Liver (tissue), 9 donors: ENCODE measurements around the gene SLC9A4. TPM values are rescaled to one million over a fixed set of nuclear protein-coding genes. Genes with fewer than 3 reads are reported as not detected.

Source experiments
- DNase-seq: peaks from one replicate; pipeline ENCODE4 v3.0.0-alpha.2; 2017; ENCODE audit warnings: low spot score
- H3K27ac ChIP-seq, 2 donors: one replicate each; pipeline ENCODE4 v1.7.0; 2013; ENCODE audit warnings: inconsistent platforms in 2 of 2, low read length in 2 of 2, control low read depth in 1 of 2, low read depth in 1 of 2, mild to moderate bottlenecking in 1 of 2
- H3K27me3 ChIP-seq, 4 donors: one replicate each; pipeline versions ENCODE4 v1.6.1 to v1.7.0; 2013; ENCODE audit warnings: low read length in 3 of 4, inconsistent platforms in 1 of 4, mild to moderate bottlenecking in 1 of 4, moderate library complexity in 1 of 4; ENCODE audit not compliant: control insufficient read depth in 4 of 4, insufficient read depth in 4 of 4
- H3K36me3 ChIP-seq, 4 donors: one replicate each; pipeline versions ENCODE4 v1.6.1 to v1.7.0; 2013; ENCODE audit warnings: low read length in 3 of 4, mild to moderate bottlenecking in 3 of 4, low read depth in 1 of 4, moderate library complexity in 1 of 4; ENCODE audit not compliant: control insufficient read depth in 4 of 4, insufficient read depth in 3 of 4
- H3K4me1 ChIP-seq, 4 donors: one replicate each; pipeline versions ENCODE4 v1.6.1 to v1.7.0; 2013; ENCODE audit warnings: low read length in 3 of 4, mild to moderate bottlenecking in 3 of 4, moderate library complexity in 1 of 4; ENCODE audit not compliant: control insufficient read depth in 4 of 4, insufficient read depth in 4 of 4
- H3K4me3 ChIP-seq, 3 donors: one replicate each; pipeline versions ENCODE4 v1.6.1 to v1.7.0; 2013; ENCODE audit warnings: low read length in 3 of 3, control low read depth in 1 of 3, low read depth in 1 of 3, mild to moderate bottlenecking in 1 of 3
- H3K9ac ChIP-seq, 2 donors: one replicate each; pipeline ENCODE4 v1.7.0; 2013; ENCODE audit warnings: low read length in 2 of 2, mild to moderate bottlenecking in 2 of 2, moderate library complexity in 2 of 2, control low read depth in 1 of 2, low read depth in 1 of 2
- H3K9me3 ChIP-seq, 4 donors: one replicate each; pipeline versions ENCODE4 v1.6.1 to v1.7.0; 2013; ENCODE audit warnings: low read length in 3 of 4; ENCODE audit not compliant: control insufficient read depth in 4 of 4
- ATF3 ChIP-seq: IDR thresholded peaks from 2 replicates; pipeline ENCODE4 v1.6.1; 2016; ENCODE audit warnings: antibody characterized with exemption
- CTCF ChIP-seq: fragments of 150-350 bp; IDR thresholded peaks from 2 replicates; pipeline ENCODE4 v1.5.1; 2017; ENCODE audit warnings: improper control_type of control experiment, low read depth, low read length; ENCODE audit not compliant: missing input control
- EGR1 ChIP-seq, 2 donors: IDR thresholded peaks; 2 replicates each; pipeline ENCODE4 v1.6.1; 2016 to 2018; ENCODE audit warnings: antibody characterized with exemption in 2 of 2, low read depth in 2 of 2
- FOXA1 ChIP-seq: IDR thresholded peaks from 2 replicates; pipeline ENCODE4 v1.6.1; 2016; ENCODE audit warnings: antibody characterized with exemption
- GABPA ChIP-seq, 2 donors: IDR thresholded peaks in 1 of 2; conservative IDR thresholded peaks in 1 of 2; 2 replicates each; pipeline ENCODE4 v1.6.1; 2016; ENCODE audit warnings: antibody characterized with exemption in 2 of 2, mild to moderate bottlenecking in 1 of 2, moderate library complexity in 1 of 2
- HNF4A ChIP-seq, 2 donors: conservative IDR thresholded peaks; 2 replicates each; pipeline ENCODE4 v1.6.1; 2016; ENCODE audit warnings: antibody characterized with exemption in 2 of 2, mild to moderate bottlenecking in 2 of 2
- HNF4G ChIP-seq: IDR thresholded peaks from 2 replicates; pipeline ENCODE4 v1.6.1; 2016; ENCODE audit warnings: antibody characterized with exemption
- MAX ChIP-seq: IDR thresholded peaks from 2 replicates; pipeline ENCODE4 v1.6.1; 2016; ENCODE audit warnings: antibody characterized with exemption
- NR2F2 ChIP-seq: IDR thresholded peaks from 2 replicates; pipeline ENCODE4 v1.6.1; 2016; ENCODE audit warnings: antibody characterized with exemption
- RAD21 ChIP-seq, 2 donors: IDR thresholded peaks; 2 replicates each; pipeline ENCODE4 v1.6.1; 2016; ENCODE audit warnings: antibody characterized with exemption in 2 of 2, mild to moderate bottlenecking in 2 of 2
- SP1 ChIP-seq: IDR thresholded peaks from 2 replicates; pipeline ENCODE4 v1.6.1; 2018; ENCODE audit warnings: antibody characterized with exemption, mild to moderate bottlenecking
- TAF1 ChIP-seq: conservative IDR thresholded peaks from 2 replicates; pipeline ENCODE4 v1.6.1; 2016; ENCODE audit warnings: antibody characterized with exemption, mild to moderate bottlenecking
- YY1 ChIP-seq: IDR thresholded peaks from 2 replicates; pipeline ENCODE4 v1.6.1; 2016; ENCODE audit warnings: antibody characterized with exemption, mild to moderate bottlenecking
- WGBS: extraction: QIAGEN DNeasy Blood & Tissue Kit; methylation state at CpG from one replicate; pipeline ENCODE4 v1.1.7; 2013; 5-methylcytosine and 5-hydroxymethylcytosine counted together
- polyA plus RNA-seq, 2 donors: library from polyadenylated mRNA; stranded (reverse) in 1 of 2; unstranded in 1 of 2; fragments of 200-250 nt in 1 of 2; fragments of >200 nt in 1 of 2; fragmentation: Nextera tagmentation in 1 of 2; extraction: Ambion mirVana in 1 of 2; gene quantifications; one replicate each; pipeline versions ENCODE4 v1.2.1 to v1.2.3, GENCODE V29; 2013 to 2015
- total RNA-seq, 2 donors: library from RNA; depleted of rRNA; stranded (reverse); fragments of >200 nt; gene quantifications; one replicate each; pipeline ENCODE4 v1.2.3, GENCODE V29; 2014
- TF ChIP-seq, protein P1 (sequence below): IDR thresholded peaks from 2 replicates; pipeline ENCODE4 v1.6.1; 2016; ENCODE audit warnings: antibody characterized with exemption, mild to moderate bottlenecking
- TF ChIP-seq, protein P2 (sequence below): IDR thresholded peaks from 2 replicates; pipeline ENCODE4 v1.6.1; 2016; ENCODE audit warnings: antibody characterized with exemption
- donor health status: healthy.
- donor health status: healthy.
- donor health status: healthy.
- donor health status: healthy.
- donor health status: healthy.

Gene SLC9A4
- total RNA-seq (not detected), polyA plus RNA-seq (not detected)

GRCh38 chr2:102473020-102473419 lies at the start of gene SLC9A4:
Gene SLC9A4 (plus strand): TSS chr2:102473226. CDS start chr2:102473760, 534 bp downstream.
- DNase-seq, result peak; percentile 38
- WGBS, result 3% methylated on average over 3 of the region's 3 CpGs
- no peak for TF ChIP-seq TAF1
- TF ChIP-seq CTCF, result peak; percentile 84
- TF ChIP-seq RAD21 (IDR thresholded peaks at IDR 0.05), result peak; percentile 86 to 90
- no peak within 1 kb of the TSS for H3K9ac ChIP-seq
- no peak within 1 kb of the TSS for H3K27ac ChIP-seq
- no peaks in the 10 kb centered on the region for H3K36me3 ChIP-seq
- H3K4me1 ChIP-seq, result no peaks in the 10 kb centered on the region
- peaks cover 0 to 4% (median 0%) of the 10 kb centered on the region in 4 donors for H3K27me3 ChIP-seq
- no peak within 1 kb of the TSS for H3K4me3 ChIP-seq
- H3K9me3 ChIP-seq, result peaks cover 0 to 7% (median 0%) of the 10 kb centered on the region in 4 donors

DNA sequence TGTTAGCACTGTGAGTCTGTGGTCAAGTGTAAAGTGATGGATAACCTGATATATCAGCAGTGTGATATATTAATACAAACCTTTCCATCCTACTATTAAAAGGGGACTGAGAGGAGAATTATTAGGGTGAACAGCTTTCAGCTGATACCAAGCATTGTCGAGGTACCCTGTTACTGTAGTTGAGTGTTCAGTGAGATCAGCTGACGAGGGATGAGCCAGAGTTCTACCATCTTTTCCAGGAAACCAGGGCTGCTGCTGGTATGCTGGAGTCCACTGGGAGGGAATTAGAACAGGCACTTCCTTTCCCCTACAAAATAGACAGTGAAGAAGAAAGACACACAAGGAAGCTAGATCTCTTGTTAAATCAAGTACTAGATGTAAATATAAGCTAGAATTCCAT lies 49.7 kb upstream of the SLC9A4 start:
- Histone ChIP-seq H3K36me3 (no peaks in the 10 kb centered on the region), H3K9ac (peak overlapping the region in 1 of 2 donors; percentile 14), H3K4me3 (no peak overlapping the region), H3K27me3 (no peaks in the 10 kb centered on the region), H3K9me3 (no peaks in the 10 kb centered on the region), H3K4me1 (no peaks in the 10 kb centered on the region), H3K27ac (peak overlapping the region; percentile 23 to 41)
- 80% methylated on average over 2 of the region's 2 CpGs for WGBS
- DNase-seq, result no peak
- no peak for TF ChIP-seq GABPA (IDR thresholded peaks at IDR 0.05 in 1 of 2, conservative IDR thresholded peaks at IDR 0.05 in 1 of 2)
- no peak for TF ChIP-seq YY1
- TF ChIP-seq SP1, result no peak
- no peak for TF ChIP-seq FOXA1
- TF ChIP-seq, protein P1, sequence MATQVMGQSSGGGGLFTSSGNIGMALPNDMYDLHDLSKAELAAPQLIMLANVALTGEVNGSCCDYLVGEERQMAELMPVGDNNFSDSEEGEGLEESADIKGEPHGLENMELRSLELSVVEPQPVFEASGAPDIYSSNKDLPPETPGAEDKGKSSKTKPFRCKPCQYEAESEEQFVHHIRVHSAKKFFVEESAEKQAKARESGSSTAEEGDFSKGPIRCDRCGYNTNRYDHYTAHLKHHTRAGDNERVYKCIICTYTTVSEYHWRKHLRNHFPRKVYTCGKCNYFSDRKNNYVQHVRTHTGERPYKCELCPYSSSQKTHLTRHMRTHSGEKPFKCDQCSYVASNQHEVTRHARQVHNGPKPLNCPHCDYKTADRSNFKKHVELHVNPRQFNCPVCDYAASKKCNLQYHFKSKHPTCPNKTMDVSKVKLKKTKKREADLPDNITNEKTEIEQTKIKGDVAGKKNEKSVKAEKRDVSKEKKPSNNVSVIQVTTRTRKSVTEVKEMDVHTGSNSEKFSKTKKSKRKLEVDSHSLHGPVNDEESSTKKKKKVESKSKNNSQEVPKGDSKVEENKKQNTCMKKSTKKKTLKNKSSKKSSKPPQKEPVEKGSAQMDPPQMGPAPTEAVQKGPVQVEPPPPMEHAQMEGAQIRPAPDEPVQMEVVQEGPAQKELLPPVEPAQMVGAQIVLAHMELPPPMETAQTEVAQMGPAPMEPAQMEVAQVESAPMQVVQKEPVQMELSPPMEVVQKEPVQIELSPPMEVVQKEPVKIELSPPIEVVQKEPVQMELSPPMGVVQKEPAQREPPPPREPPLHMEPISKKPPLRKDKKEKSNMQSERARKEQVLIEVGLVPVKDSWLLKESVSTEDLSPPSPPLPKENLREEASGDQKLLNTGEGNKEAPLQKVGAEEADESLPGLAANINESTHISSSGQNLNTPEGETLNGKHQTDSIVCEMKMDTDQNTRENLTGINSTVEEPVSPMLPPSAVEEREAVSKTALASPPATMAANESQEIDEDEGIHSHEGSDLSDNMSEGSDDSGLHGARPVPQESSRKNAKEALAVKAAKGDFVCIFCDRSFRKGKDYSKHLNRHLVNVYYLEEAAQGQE, result no peak

DNA sequence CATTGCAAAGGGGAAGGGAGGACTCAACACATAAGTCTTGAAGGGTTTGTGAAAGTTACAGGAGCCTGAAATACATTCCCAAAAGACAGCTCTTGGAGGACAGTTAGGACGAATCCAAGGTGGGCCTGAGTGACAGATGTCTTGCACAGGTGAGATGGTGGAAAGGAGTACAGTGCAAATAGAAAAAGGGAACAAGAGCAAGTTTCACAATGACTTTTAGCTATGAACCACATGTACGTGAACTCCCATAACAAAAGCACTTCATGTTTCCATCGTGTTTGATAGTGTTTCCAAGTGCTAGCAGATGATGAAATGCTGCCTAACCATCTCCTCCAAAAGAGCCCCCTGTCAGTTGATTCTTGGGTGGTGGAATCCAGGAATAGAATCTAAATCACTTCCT lies 48.3 kb upstream of the SLC9A4 start:
- Histone ChIP-seq H3K36me3 (no peaks in the 10 kb centered on the region), H3K27ac (no peak overlapping the region), H3K9me3 (no peaks in the 10 kb centered on the region), H3K4me3 (no peak overlapping the region), H3K4me1 (no peaks in the 10 kb centered on the region), H3K9ac (no peak overlapping the region), H3K27me3 (no peaks in the 10 kb centered on the region)
- 62% methylated on average over 3 of the region's 3 CpGs for whole genome bisulfite sequencing
- TF ChIP-seq MAX (no peak), EGR1 (IDR thresholded peaks at IDR 0.05; ENCODE audit: low read depth in 2 of 2) (no peak), HNF4A (conservative IDR thresholded peaks at IDR 0.05) (no peak), ATF3 (no peak), GABPA (IDR thresholded peaks at IDR 0.05 in 1 of 2, conservative IDR thresholded peaks at IDR 0.05 in 1 of 2) (no peak), FOXA1 (no peak), NR2F2 (no peak), HNF4G (no peak)
- TF ChIP-seq, protein P2, sequence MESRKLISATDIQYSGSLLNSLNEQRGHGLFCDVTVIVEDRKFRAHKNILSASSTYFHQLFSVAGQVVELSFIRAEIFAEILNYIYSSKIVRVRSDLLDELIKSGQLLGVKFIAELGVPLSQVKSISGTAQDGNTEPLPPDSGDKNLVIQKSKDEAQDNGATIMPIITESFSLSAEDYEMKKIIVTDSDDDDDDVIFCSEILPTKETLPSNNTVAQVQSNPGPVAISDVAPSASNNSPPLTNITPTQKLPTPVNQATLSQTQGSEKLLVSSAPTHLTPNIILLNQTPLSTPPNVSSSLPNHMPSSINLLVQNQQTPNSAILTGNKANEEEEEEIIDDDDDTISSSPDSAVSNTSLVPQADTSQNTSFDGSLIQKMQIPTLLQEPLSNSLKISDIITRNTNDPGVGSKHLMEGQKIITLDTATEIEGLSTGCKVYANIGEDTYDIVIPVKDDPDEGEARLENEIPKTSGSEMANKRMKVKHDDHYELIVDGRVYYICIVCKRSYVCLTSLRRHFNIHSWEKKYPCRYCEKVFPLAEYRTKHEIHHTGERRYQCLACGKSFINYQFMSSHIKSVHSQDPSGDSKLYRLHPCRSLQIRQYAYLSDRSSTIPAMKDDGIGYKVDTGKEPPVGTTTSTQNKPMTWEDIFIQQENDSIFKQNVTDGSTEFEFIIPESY, result no peak
- no peak for DNase-seq
